SU-DHL-6 (cell line): Measurements from ENCODE around the gene ZNF195.
"Not testable (repeated sequence)": the region's sequence is repeated elsewhere in the genome, so short reads cannot be mapped to it uniquely, and the experiment has no call there.

ENCODE experiments used
- CTCF ChIP-seq: fragments of 200-600 bp; sonication (generic); IDR thresholded peaks from one replicate; pipeline ENCODE4 v1.5.1; 2017; ENCODE audit warnings: antibody characterized with exemption, mild to moderate bottlenecking, low read length, moderate library complexity; ENCODE audit not compliant: insufficient read depth, poor library complexity, severe bottlenecking
- EZH2phosphoT487 ChIP-seq: fragments of 200-600 bp; sonication (generic), shearing (Covaris generic); conservative IDR thresholded peaks from 2 replicates; pipeline ENCODE4 v1.6.1; 2018; ENCODE audit warnings: mild to moderate bottlenecking, antibody characterized with exemption, low read length, moderate library complexity, mixed read lengths

DNA sequence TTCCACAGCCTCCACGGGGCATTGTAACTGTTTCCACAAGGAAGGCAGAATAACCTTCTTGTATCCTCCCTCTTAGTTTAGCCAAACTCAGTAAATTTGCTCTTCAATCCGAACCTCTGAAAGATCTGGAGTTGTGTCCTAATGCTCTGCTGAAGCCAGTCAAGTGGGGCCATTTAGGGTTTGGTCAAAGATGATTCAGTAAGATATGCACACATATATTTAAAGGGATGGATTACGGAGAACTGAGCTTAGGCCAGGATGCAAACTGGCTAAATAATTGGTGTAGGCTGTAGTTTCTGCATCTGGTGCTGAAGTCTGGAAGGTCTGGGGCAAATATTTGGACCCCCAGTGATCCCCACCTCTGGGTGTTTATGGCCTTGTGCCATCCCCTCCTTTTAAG lies 47.9 kb downstream of the ZNF195 start:
- not testable (repeated sequence) for TF ChIP-seq CTCF, EZH2phosphoT487
